ENCODE data around the gene FOXO1.
"Not testable (repeated sequence)": the region's sequence is repeated elsewhere in the genome, so short reads cannot be mapped to it uniquely, and the experiment has no call there.

FOXO1 gene

DNA sequence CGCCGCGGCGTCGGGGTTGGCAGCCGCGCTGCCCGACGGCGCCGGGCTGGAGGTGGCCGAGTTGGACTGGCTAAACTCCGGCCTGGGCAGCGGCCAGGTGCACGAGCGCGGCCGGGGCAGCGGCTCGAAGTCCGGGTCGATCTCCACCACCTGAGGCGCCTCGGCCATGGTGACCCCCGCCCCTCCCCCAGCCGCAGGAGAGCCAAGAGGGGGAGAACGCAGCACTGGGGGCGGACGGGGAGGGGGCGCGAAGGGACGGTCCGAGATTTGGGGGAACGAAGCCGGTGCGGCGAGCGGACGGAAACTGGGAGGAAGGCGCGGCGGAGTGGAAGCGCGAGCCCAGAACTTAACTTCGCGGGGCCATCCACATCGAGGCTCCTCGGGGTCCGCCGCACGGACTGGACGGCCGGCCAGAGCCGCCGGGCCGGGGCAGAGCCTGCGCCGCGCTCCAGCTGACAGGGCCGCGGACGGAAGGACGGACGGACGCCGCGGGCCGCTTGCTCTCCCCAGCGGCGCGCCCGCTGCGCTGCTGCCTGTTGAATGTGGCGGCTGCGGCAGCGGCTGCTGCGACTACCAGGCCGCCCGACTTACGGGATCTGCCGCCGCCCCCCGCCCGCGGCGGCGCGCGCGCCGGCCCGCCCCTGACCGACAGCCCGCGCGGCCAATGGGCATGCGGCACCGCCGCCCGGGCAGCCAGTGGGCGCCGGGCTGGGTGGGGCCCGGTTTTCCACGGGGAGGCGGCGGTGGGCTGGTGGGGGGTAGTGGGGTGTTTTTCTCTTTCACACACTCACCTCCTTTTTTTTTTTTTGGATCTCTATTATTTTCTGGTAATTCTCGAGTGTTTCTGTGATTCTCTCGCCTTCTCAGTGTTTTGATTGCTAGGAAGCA lies at the start of gene FOXO1:
Gene FOXO1 (minus strand): TSS at position 597 of the 888 bp plus-strand sequence. CDS start 429 bp downstream, at position 168.
- Histone ChIP-seq H3F3A (ENCODE audit: insufficient read depth) (peaks cover 28% of the 10 kb centered on the region), H3K9me2 (replicated peaks; ENCODE audit: insufficient read depth, low read length) (no peaks in the 10 kb centered on the region), H3K9ac (ENCODE audit: low read length) (peak within 1 kb of the TSS; percentile 99), H3K27ac (ENCODE audit: low read depth, low read length) (peak within 1 kb of the TSS; percentile 95), H3K4me2 (ENCODE audit: low read depth, low read length, poor library complexity, severe bottlenecking) (peak within 1 kb of the TSS; percentile 93), H3K36me3 (ENCODE audit: low read length) (no peaks in the 10 kb centered on the region), H3K27me3 (ENCODE audit: low read length) (no peaks in the 10 kb centered on the region), H3K4me3 (ENCODE audit: insufficient read depth, low read length, poor library complexity, severe bottlenecking) (peak within 1 kb of the TSS; percentile 98), H4K20me1 (ENCODE audit: low read depth, low read length) (no peaks in the 10 kb centered on the region), H3K9me3 (ENCODE audit: insufficient read depth, low read length) (no peaks in the 10 kb centered on the region), H2AFZ (ENCODE audit: low read depth, low read length, severe bottlenecking) (peak within 1 kb of the TSS; percentile 60), H3K79me2 (ENCODE audit: insufficient read depth, low read length) (peaks cover 59% of the 10 kb centered on the region)
- TF ChIP-seq, protein P1, sequence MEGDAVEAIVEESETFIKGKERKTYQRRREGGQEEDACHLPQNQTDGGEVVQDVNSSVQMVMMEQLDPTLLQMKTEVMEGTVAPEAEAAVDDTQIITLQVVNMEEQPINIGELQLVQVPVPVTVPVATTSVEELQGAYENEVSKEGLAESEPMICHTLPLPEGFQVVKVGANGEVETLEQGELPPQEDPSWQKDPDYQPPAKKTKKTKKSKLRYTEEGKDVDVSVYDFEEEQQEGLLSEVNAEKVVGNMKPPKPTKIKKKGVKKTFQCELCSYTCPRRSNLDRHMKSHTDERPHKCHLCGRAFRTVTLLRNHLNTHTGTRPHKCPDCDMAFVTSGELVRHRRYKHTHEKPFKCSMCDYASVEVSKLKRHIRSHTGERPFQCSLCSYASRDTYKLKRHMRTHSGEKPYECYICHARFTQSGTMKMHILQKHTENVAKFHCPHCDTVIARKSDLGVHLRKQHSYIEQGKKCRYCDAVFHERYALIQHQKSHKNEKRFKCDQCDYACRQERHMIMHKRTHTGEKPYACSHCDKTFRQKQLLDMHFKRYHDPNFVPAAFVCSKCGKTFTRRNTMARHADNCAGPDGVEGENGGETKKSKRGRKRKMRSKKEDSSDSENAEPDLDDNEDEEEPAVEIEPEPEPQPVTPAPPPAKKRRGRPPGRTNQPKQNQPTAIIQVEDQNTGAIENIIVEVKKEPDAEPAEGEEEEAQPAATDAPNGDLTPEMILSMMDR (IDR thresholded peaks at IDR 0.05; ENCODE audit: insufficient read depth, low read length, poor library complexity, severe bottlenecking) = no peak
- no peak for TF ChIP-seq EZH2phosphoT487 (conservative IDR thresholded peaks at IDR 0.05; ENCODE audit: low read length)

DNA sequence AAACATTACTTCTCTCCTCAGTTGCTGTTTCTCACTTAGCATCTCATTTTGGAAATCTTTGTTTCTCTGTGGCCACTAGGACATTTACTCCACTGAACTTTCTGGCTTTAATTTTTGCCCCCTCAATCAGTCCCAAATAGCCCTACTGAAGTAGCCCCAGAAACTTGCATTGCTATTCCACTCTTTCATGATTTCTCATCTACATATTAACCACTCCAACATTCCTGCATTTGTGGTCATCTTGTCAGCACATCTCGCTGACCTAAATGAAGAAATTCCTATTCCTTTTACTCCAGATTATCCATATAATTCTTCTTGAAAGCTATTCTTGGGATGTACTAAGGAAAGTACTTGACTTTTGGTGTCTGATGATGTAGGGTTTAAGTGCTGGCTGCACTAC lies 48.0 kb upstream of the FOXO1 start:
- H3K36me3 ChIP-seq (ENCODE audit: low read length) = peaks cover 11% of the 10 kb centered on the region; the same call in 1 of the 2 replicates
- H3K79me2 ChIP-seq (ENCODE audit: insufficient read depth, low read length); H3K27me3 ChIP-seq (ENCODE audit: low read length): not testable (repeated sequence)

DNA sequence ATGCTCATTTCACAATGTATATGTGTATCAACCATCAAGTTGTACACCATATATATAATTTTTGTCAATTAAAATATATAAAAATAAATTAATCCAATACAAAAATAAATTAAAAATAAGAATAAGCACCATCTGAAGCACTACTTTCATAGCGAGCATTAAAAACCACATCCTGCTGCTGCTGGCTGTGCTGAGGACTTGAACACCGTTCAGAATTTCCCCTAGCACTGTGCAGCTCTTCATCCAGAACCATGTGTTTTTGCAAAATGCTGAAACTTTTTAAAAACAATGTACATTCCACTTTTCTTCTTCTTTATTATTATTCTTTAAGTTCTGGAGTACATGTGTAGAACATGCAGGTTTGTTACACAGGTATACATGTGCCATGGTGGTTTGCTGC lies 40.0 kb upstream of the FOXO1 start:
- H3K27me3 ChIP-seq (ENCODE audit: low read length) = no peaks in the 10 kb centered on the region
- H3K4me2 ChIP-seq (ENCODE audit: low read depth, low read length, poor library complexity, severe bottlenecking) = peak overlapping the region; percentile 46
- no peaks in the 10 kb centered on the region for H4K20me1 ChIP-seq (ENCODE audit: low read depth, low read length)
- H3K79me2 ChIP-seq (ENCODE audit: insufficient read depth, low read length) = no peaks in the 10 kb centered on the region
- H3K4me3 ChIP-seq (ENCODE audit: insufficient read depth, low read length, poor library complexity, severe bottlenecking) = no peak overlapping the region
- H3K27ac ChIP-seq (ENCODE audit: low read depth, low read length) = peak overlapping the region; percentile 97
- H2AFZ ChIP-seq (ENCODE audit: low read depth, low read length, severe bottlenecking) = no peak overlapping the region
- TF ChIP-seq EZH2phosphoT487 (conservative IDR thresholded peaks at IDR 0.05; ENCODE audit: low read length) = no peak
- TF ChIP-seq, protein P1 (IDR thresholded peaks at IDR 0.05; ENCODE audit: insufficient read depth, low read length, poor library complexity, severe bottlenecking) = no peak
- H3F3A ChIP-seq (ENCODE audit: insufficient read depth) = peaks cover 43% of the 10 kb centered on the region
- H3K9me3 ChIP-seq (ENCODE audit: insufficient read depth, low read length) = no peaks in the 10 kb centered on the region
- peaks cover 2% of the 10 kb centered on the region; the same call in 1 of the 2 replicates for H3K36me3 ChIP-seq (ENCODE audit: low read length)
- H3K9ac ChIP-seq (ENCODE audit: low read length) = peak overlapping the region; percentile 41
- H3K9me2 ChIP-seq (replicated peaks; ENCODE audit: insufficient read depth, low read length) = no peaks in the 10 kb centered on the region

More for the DNA sequence above, 48.0 kb upstream of the FOXO1 start:
- not testable (repeated sequence) for H3F3A ChIP-seq (ENCODE audit: insufficient read depth); H2AFZ ChIP-seq (ENCODE audit: low read depth, low read length, severe bottlenecking); H3K9me2 ChIP-seq (replicated peaks; ENCODE audit: insufficient read depth, low read length); H3K4me3 ChIP-seq (ENCODE audit: insufficient read depth, low read length, poor library complexity, severe bottlenecking); H3K4me2 ChIP-seq (ENCODE audit: low read depth, low read length, poor library complexity, severe bottlenecking); H3K9me3 ChIP-seq (ENCODE audit: insufficient read depth, low read length); H4K20me1 ChIP-seq (ENCODE audit: low read depth, low read length); H3K9ac ChIP-seq (ENCODE audit: low read length); H3K27ac ChIP-seq (ENCODE audit: low read depth, low read length)

DNA sequence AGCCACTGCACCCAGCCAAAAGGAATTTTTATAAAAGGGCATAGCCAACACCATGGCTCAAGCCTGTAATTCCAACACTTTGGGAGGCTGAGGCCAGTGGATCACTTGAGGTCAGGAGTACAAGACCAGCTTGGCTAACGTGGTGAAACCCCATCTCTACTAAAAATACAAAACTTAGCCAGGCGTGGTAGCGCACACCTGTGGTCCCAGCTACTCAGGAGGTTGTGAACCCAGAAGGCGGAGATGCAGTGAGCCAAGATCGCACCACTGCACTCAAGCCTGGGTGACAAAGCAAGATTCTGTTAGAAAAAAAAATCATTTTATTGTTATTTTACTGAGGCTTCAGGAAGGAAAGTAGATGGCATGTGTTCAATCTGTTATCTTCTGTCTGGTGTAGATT lies 31.3 kb upstream of the FOXO1 start:
- peak overlapping the region; percentile 98 for H3K27ac ChIP-seq (ENCODE audit: low read depth, low read length)
- H3F3A ChIP-seq (ENCODE audit: insufficient read depth) = peaks cover 80% of the 10 kb centered on the region
- H3K36me3 ChIP-seq (ENCODE audit: low read length) = no peaks in the 10 kb centered on the region
- no peak for TF ChIP-seq EZH2phosphoT487 (conservative IDR thresholded peaks at IDR 0.05; ENCODE audit: low read length)
- TF ChIP-seq, protein P1 (IDR thresholded peaks at IDR 0.05; ENCODE audit: insufficient read depth, low read length, poor library complexity, severe bottlenecking) = no peak
- no peak overlapping the region for H2AFZ ChIP-seq (ENCODE audit: low read depth, low read length, severe bottlenecking)
- H3K4me2 ChIP-seq (ENCODE audit: low read depth, low read length, poor library complexity, severe bottlenecking) = peak overlapping the region; percentile 90
- H4K20me1 ChIP-seq (ENCODE audit: low read depth, low read length) = no peaks in the 10 kb centered on the region
- no peak overlapping the region for H3K4me3 ChIP-seq (ENCODE audit: insufficient read depth, low read length, poor library complexity, severe bottlenecking)
- no peaks in the 10 kb centered on the region for H3K27me3 ChIP-seq (ENCODE audit: low read length)
- H3K9ac ChIP-seq (ENCODE audit: low read length) = peak overlapping the region; percentile 56
- no peaks in the 10 kb centered on the region for H3K9me2 ChIP-seq (replicated peaks; ENCODE audit: insufficient read depth, low read length)
- H3K9me3 ChIP-seq (ENCODE audit: insufficient read depth, low read length) = no peaks in the 10 kb centered on the region
- no peaks in the 10 kb centered on the region for H3K79me2 ChIP-seq (ENCODE audit: insufficient read depth, low read length)

All from SU-DHL-6 (cell line).